H1 (cell line): ENCODE data around the gene TTC28. TPM values are rescaled to one million over a fixed set of nuclear protein-coding genes. Genes with fewer than 3 reads are reported as not detected.

Experiments used
- CTCF ChIA-PET: fragments of 300-600 bp; sonication (Branson Sonifier 250); formaldehyde crosslinking; loops from one replicate; lab custom pipeline; 2021; ENCODE audit not compliant: partially characterized antibody; lab: Charles Lee
- POLR2A ChIA-PET: fragments of 300-600 bp; sonication (Branson Sonifier 250); formaldehyde crosslinking; loops from one replicate; lab custom pipeline; 2021; ENCODE audit warnings: inconsistent platforms; ENCODE audit not compliant: partially characterized antibody; lab: Charles Lee
- DNase-seq, 2 experiments: peaks; one replicate each; pipeline versions ENCODE4 v3.0.0 to v3.0.0-alpha.2; 2010 to 2022; ENCODE audit warnings: low spot score in 2 of 2, low read depth in 1 of 2, mixed read lengths in 1 of 2
- FAIRE-seq: peaks from 2 replicates; lab custom pipeline; 2011; peaks lifted over from hg19 to GRCh38; lab: Jason Lieb, UNC
- H2AFZ ChIP-seq: 2 replicates; pipeline ENCODE4 v1.8.1; 2012; ENCODE audit warnings: low read length, inconsistent platforms
- H2AK5ac ChIP-seq: 2 replicates; pipeline ENCODE4 v1.6.1; 2013; ENCODE audit warnings: low read depth, low read length
- H2BK120ac ChIP-seq: replicated peaks from 2 replicates; pipeline ENCODE3; 2013; ENCODE audit warnings: low read depth, low read length, inconsistent platforms
- H2BK12ac ChIP-seq: 2 replicates; pipeline ENCODE4 v1.6.1; 2013; ENCODE audit warnings: low read depth, low read length
- H2BK15ac ChIP-seq: 2 replicates; pipeline ENCODE4 v1.6.1; 2013; ENCODE audit warnings: low read length
- H2BK20ac ChIP-seq: 2 replicates; pipeline ENCODE4 v1.6.1; 2013; ENCODE audit warnings: low read length
- H2BK5ac ChIP-seq: 2 replicates; pipeline ENCODE4 v1.6.1; 2013; ENCODE audit warnings: low read depth, low read length
- H3K14ac ChIP-seq: 2 replicates; pipeline ENCODE4 v1.6.1; 2013; ENCODE audit warnings: inconsistent platforms; ENCODE audit not compliant: insufficient read length
- H3K18ac ChIP-seq: 2 replicates; pipeline ENCODE4 v1.6.1; 2013; ENCODE audit warnings: low read length; ENCODE audit errors: extremely low read depth
- H3K23ac ChIP-seq: 2 replicates; pipeline ENCODE4 v1.6.1; 2013; ENCODE audit warnings: inconsistent platforms; ENCODE audit not compliant: insufficient read length
- H3K23me2 ChIP-seq: 2 replicates; pipeline ENCODE4 v1.6.1; 2013; ENCODE audit warnings: low read depth, low read length
- H3K27ac ChIP-seq: 2 replicates; pipeline ENCODE4 v1.6.1; 2011; ENCODE audit warnings: low read depth, low read length, inconsistent platforms
- H3K27me3 ChIP-seq, 4 experiments: replicated peaks in 1 of 4; 1 replicate in 1 of 4; 2 replicates in 3 of 4; pipeline versions ENCODE4 v1.6.1 to v1.8.1; 2011 to 2013; ENCODE audit warnings: low read length in 3 of 4, mild to moderate bottlenecking in 3 of 4, inconsistent platforms in 2 of 4, mixed read lengths in 2 of 4, moderate library complexity in 1 of 4; ENCODE audit not compliant: control insufficient read depth in 3 of 4, insufficient read depth in 3 of 4; ENCODE audit errors: extremely low read depth in 1 of 4
- H3K36me3 ChIP-seq, 4 experiments: 2 replicates each; pipeline versions ENCODE4 v1.6.1 to v1.8.1; 2011 to 2013; ENCODE audit warnings: mild to moderate bottlenecking in 4 of 4, low read length in 3 of 4, moderate library complexity in 2 of 4, control low read depth in 1 of 4, inconsistent platforms in 1 of 4; ENCODE audit not compliant: insufficient read depth in 4 of 4, control insufficient read depth in 2 of 4
- H3K4ac ChIP-seq: replicated peaks from 2 replicates; pipeline ENCODE3; 2013; ENCODE audit warnings: low read length, low read depth, mixed read lengths, inconsistent platforms; ENCODE audit not compliant: insufficient read length
- H3K4me1 ChIP-seq, 4 experiments: replicated peaks in 1 of 4; 1 replicate in 1 of 4; 2 replicates in 3 of 4; pipeline versions ENCODE4 v1.6.1 to v1.8.1; 2011 to 2013; ENCODE audit warnings: low read length in 3 of 4, inconsistent platforms in 2 of 4, mixed read lengths in 1 of 4; ENCODE audit not compliant: insufficient read depth in 4 of 4, control insufficient read depth in 3 of 4
- H3K4me2 ChIP-seq, 2 experiments: 2 replicates each; pipeline versions ENCODE4 v1.6.1 to v1.8.1; 2011 to 2013; ENCODE audit warnings: low read depth in 2 of 2, low read length in 2 of 2, control low read depth in 1 of 2, inconsistent platforms in 1 of 2, mild to moderate bottlenecking in 1 of 2; ENCODE audit not compliant: insufficient read depth in 1 of 2
- H3K4me3 ChIP-seq, 4 experiments: fragments of 200-600, 300-600 bp in 1 of 4; sonication (generic), shearing (Covaris generic), sonication (Bioruptor Twin) in 1 of 4; 2 replicates each; pipeline versions ENCODE4 v1.5.1 to v1.8.1; 2011 to 2016; ENCODE audit warnings: low read length in 4 of 4, low read depth in 3 of 4, control low read depth in 2 of 4, inconsistent platforms in 2 of 4, mild to moderate bottlenecking in 2 of 4, mixed read lengths in 1 of 4, moderate library complexity in 1 of 4; ENCODE audit not compliant: insufficient read depth in 2 of 4; ENCODE audit errors: extremely low read depth in 1 of 4
- H3K56ac ChIP-seq: replicated peaks from 2 replicates; pipeline ENCODE3; 2013; ENCODE audit warnings: low read depth, mild to moderate bottlenecking, mixed read lengths, low read length, inconsistent platforms; ENCODE audit not compliant: insufficient read length
- H3K79me1 ChIP-seq: 2 replicates; pipeline ENCODE4 v1.6.1; 2013; ENCODE audit warnings: low read depth, low read length, control low read depth
- H3K79me2 ChIP-seq, 2 experiments: 2 replicates each; pipeline versions ENCODE4 v1.6.1 to v1.8.1; 2012 to 2013; ENCODE audit warnings: low read length in 2 of 2, mild to moderate bottlenecking in 2 of 2, inconsistent platforms in 1 of 2; ENCODE audit not compliant: insufficient read depth in 2 of 2, control insufficient read depth in 1 of 2
- H3K9ac ChIP-seq, 4 experiments: replicated peaks in 1 of 4; 1 replicate in 1 of 4; 2 replicates in 3 of 4; pipeline versions ENCODE4 v1.6.1 to v1.8.1; 2011 to 2013; ENCODE audit warnings: low read depth in 3 of 4, low read length in 3 of 4, control low read depth in 2 of 4, mild to moderate bottlenecking in 2 of 4, moderate library complexity in 2 of 4, inconsistent platforms in 1 of 4; ENCODE audit errors: extremely low read depth in 1 of 4
- H3K9me3 ChIP-seq, 2 experiments: 2 replicates each; pipeline versions ENCODE4 v1.6.1 to v1.8.1; 2012 to 2013; ENCODE audit warnings: mild to moderate bottlenecking in 2 of 2, moderate library complexity in 2 of 2, control low read depth in 1 of 2, inconsistent platforms in 1 of 2, low read depth in 1 of 2, low read length in 1 of 2, mixed read lengths in 1 of 2; ENCODE audit not compliant: insufficient read depth in 2 of 2
- H4K20me1 ChIP-seq, 2 experiments: replicated peaks in 1 of 2; 2 replicates each; pipeline versions ENCODE3 to v1.8.1; 2011 to 2013; ENCODE audit warnings: inconsistent platforms in 2 of 2, low read length in 2 of 2, mild to moderate bottlenecking in 1 of 2; ENCODE audit not compliant: insufficient read depth in 2 of 2, control insufficient read depth in 1 of 2
- H4K5ac ChIP-seq: 2 replicates; pipeline ENCODE4 v1.6.1; 2013; ENCODE audit warnings: low read length, low read depth, mixed read lengths, inconsistent platforms; ENCODE audit not compliant: insufficient read length
- H4K8ac ChIP-seq: 2 replicates; pipeline ENCODE4 v1.8.0; 2013; ENCODE audit warnings: mild to moderate bottlenecking, moderate library complexity, low read length, inconsistent platforms; ENCODE audit not compliant: insufficient read depth; ENCODE audit errors: extremely low read depth
- H4K91ac ChIP-seq: replicated peaks from 2 replicates; pipeline ENCODE3; 2013; ENCODE audit warnings: low read length, mixed read lengths, inconsistent platforms; ENCODE audit not compliant: insufficient read length
- BRCA1 ChIP-seq: IDR thresholded peaks from 2 replicates; pipeline ENCODE4 v1.6.1; 2012; ENCODE audit warnings: low read depth, low read length, improper control_type of control experiment
- CBX8 ChIP-seq: fragments of 300-800, 300-1000 bp; sonication (generic); IDR thresholded peaks from 2 replicates; pipeline ENCODE4 v1.7.1; 2016; ENCODE audit warnings: low read depth, low read length, borderline replicate concordance
- CEBPB ChIP-seq: IDR thresholded peaks from 2 replicates; pipeline ENCODE4 v1.6.1; 2012; ENCODE audit warnings: low read depth, low read length
- HDAC2 ChIP-seq, 2 experiments: fragments of 300-600 bp in 1 of 2; sonication (generic) in 1 of 2; IDR thresholded peaks; 2 replicates each; pipeline ENCODE4 v1.6.1; 2011 to 2012; ENCODE audit warnings: low read depth in 2 of 2, low read length in 2 of 2, mild to moderate bottlenecking in 2 of 2, moderate library complexity in 2 of 2, borderline replicate concordance in 1 of 2, inconsistent platforms in 1 of 2
- KDM4A ChIP-seq: IDR thresholded peaks from one replicate; pipeline ENCODE4 v1.7.1; 2012; ENCODE audit warnings: low read depth, mild to moderate bottlenecking, moderate library complexity, low read length, inconsistent platforms; ENCODE audit not compliant: severe bottlenecking
- NANOG ChIP-seq: IDR thresholded peaks from 2 replicates; pipeline ENCODE4 v1.6.1; 2011; ENCODE audit warnings: low read length, low read depth, mild to moderate bottlenecking, inconsistent platforms; ENCODE audit not compliant: insufficient read depth, poor library complexity, severe bottlenecking
- SP1 ChIP-seq: IDR thresholded peaks from 2 replicates; pipeline ENCODE4 v1.6.1; 2011; ENCODE audit warnings: low read depth, low read length
- WGBS, 2 experiments: shearing (Covaris generic) in 1 of 2; methylation state at CpG; one replicate each; pipeline versions ENCODE4 v1.1.6 to v1.1.7; 2013 to 2015; ENCODE audit warnings: low lambda C conversion rate in 2 of 2, mixed read lengths in 2 of 2, inconsistent platforms in 1 of 2, low coverage in 1 of 2, missing lambda C conversion rate in 1 of 2; ENCODE audit not compliant: insufficient replicate concordance in 2 of 2, insufficient coverage in 1 of 2, insufficient read length in 1 of 2; ENCODE audit errors: extremely low coverage in 1 of 2, missing lambda C conversion rate in 1 of 2; 5-methylcytosine and 5-hydroxymethylcytosine counted together
- polyA plus RNA-seq, 7 experiments: library from polyadenylated mRNA; depleted of rRNA in 3 of 7; stranded (reverse) in 5 of 7; unstranded in 2 of 7; fragments of >200 nt in 5 of 7; fragments of 200-250 nt in 2 of 7; gene quantifications; 1 replicate in 5 of 7; 2 replicates in 1 of 7; 4 replicates in 1 of 7; pipeline versions ENCODE4 v1.2.1 to v1.2.3, GENCODE V29; 2011 to 2013; ENCODE audit warnings: missing spikeins in 2 of 7, mixed read lengths in 2 of 7
- total RNA-seq: library from RNA; stranded (reverse); fragmentation: NEBNext Ultra II Directional; extraction: Animal tissue kit (Norgen Biotek cat#: 25700); gene quantifications from 2 replicates; pipeline ENCODE4 v1.2.1, GENCODE V29; 2021
- TF ChIP-seq, protein P1 (sequence below): IDR thresholded peaks from 2 replicates; pipeline ENCODE4 v1.6.1; 2011; ENCODE audit warnings: low read length, improper control_type of control experiment
- TF ChIP-seq, protein P2 (sequence below), 3 experiments: IDR thresholded peaks; 1 replicate in 2 of 3; 2 replicates in 1 of 3; pipeline versions ENCODE4 v1.5.1 to v1.6.1; 2011; ENCODE audit warnings: low read length in 3 of 3, mild to moderate bottlenecking in 3 of 3, inconsistent platforms in 2 of 3, low read depth in 1 of 3, moderate library complexity in 1 of 3; ENCODE audit not compliant: insufficient read depth in 1 of 3; ENCODE audit errors: control extremely low read depth in 1 of 3

The TTC28 gene
- total and polyA plus RNA-seq, 2 of the 8 experiments (the other 6 are each of a cell fraction or from before 2014, with no cell fraction given), result 2.6 to 12.6 TPM

DNA sequence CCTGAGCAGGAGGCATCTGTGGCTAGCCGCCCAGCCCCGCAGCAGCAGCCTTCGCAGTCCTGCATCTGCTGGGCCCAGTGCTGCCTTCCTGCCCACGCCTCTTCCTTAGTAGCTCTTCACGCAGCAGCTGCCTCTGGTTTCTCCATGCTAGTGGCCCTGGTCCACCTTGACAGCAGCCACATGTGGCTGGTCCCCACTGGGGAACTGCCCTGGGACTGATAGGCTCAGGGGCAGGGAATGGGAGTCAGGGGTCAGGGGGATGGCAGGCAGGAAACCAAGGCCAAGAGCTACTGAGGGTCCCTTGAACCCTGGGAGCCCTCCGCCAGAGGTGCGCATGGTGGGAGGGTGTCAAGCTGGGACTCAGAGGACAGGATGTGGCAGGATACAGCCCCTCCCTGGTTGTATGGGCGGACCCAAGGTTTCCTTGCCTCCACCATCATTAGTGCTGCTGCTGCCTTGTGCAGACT, 661.1 kb downstream of the TTC28 start:
- Histone ChIP-seq H3K79me1 (no peaks in the 10 kb centered on the region), H4K5ac (no peak overlapping the region), H2BK20ac (no peak overlapping the region), H3K9me3 (no peaks in the 10 kb centered on the region), H3K4me1 (peaks cover 0 to 6% (median under 1%) of the 10 kb centered on the region in 4 experiments; a peak in 4 of 7 replicates), H3K23me2 (no peaks in the 10 kb centered on the region), H2BK12ac (no peak overlapping the region), H3K56ac (no peak overlapping the region), H4K91ac (no peak overlapping the region), H3K4ac (no peak overlapping the region), H2AFZ (no peak overlapping the region), H2AK5ac (no peak overlapping the region), H3K36me3 (no peaks in the 10 kb centered on the region), H3K27ac (no peak overlapping the region), H3K18ac (no peak overlapping the region), H2BK15ac (no peak overlapping the region), H3K23ac (no peak overlapping the region), H4K20me1 (no peaks in the 10 kb centered on the region), H3K9ac (no peak overlapping the region), H3K79me2 (no peaks in the 10 kb centered on the region), H3K27me3 (no peaks in the 10 kb centered on the region), H2BK5ac (no peak overlapping the region), H3K4me2 (no peak overlapping the region), H3K14ac (no peak overlapping the region), H2BK120ac (no peak overlapping the region), H4K8ac (no peak overlapping the region), H3K4me3 (no peak overlapping the region)
- DNase-seq, result no peak
- POLR2A ChIA-PET, result interaction anchor here (0.6 kb wide), 1 partner anchor 160 kb away, joined by 3 read pairs; no protein-coding TSS in a partner anchor
- WGBS, 2 experiments, result 90% methylated on average over 8 of the region's 8 CpGs; no CpG with 5 or more reads in 1 of the 2 experiments
- CTCF ChIA-PET, result interaction anchor here (0.7 to 5.3 kb wide), 12 partner anchors 10 to 577 kb away, joined by 3 to 48 read pairs (median 7); no protein-coding TSS in a partner anchor
- no peak for FAIRE-seq
- TF ChIP-seq CBX8 (no peak), KDM4A (no peak), SP1 (no peak), NANOG (no peak), CEBPB (no peak), BRCA1 (no peak), HDAC2 (IDR thresholded peaks at IDR 0.05; ENCODE audit: borderline replicate concordance in 1 of 2, low read depth in 2 of 2, low read length in 2 of 2) (no peak)
- TF ChIP-seq, protein P1, sequence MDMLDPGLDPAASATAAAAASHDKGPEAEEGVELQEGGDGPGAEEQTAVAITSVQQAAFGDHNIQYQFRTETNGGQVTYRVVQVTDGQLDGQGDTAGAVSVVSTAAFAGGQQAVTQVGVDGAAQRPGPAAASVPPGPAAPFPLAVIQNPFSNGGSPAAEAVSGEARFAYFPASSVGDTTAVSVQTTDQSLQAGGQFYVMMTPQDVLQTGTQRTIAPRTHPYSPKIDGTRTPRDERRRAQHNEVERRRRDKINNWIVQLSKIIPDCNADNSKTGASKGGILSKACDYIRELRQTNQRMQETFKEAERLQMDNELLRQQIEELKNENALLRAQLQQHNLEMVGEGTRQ, result no peak
- TF ChIP-seq, protein P2, sequence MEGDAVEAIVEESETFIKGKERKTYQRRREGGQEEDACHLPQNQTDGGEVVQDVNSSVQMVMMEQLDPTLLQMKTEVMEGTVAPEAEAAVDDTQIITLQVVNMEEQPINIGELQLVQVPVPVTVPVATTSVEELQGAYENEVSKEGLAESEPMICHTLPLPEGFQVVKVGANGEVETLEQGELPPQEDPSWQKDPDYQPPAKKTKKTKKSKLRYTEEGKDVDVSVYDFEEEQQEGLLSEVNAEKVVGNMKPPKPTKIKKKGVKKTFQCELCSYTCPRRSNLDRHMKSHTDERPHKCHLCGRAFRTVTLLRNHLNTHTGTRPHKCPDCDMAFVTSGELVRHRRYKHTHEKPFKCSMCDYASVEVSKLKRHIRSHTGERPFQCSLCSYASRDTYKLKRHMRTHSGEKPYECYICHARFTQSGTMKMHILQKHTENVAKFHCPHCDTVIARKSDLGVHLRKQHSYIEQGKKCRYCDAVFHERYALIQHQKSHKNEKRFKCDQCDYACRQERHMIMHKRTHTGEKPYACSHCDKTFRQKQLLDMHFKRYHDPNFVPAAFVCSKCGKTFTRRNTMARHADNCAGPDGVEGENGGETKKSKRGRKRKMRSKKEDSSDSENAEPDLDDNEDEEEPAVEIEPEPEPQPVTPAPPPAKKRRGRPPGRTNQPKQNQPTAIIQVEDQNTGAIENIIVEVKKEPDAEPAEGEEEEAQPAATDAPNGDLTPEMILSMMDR (IDR thresholded peaks at IDR 0.05; ENCODE audit: control extremely low read depth in 1 of 3, insufficient read depth in 1 of 3, low read depth in 1 of 3, low read length in 3 of 3), result no peak
